Sigmoid colon (tissue), 7 donors: ENCODE results near the gene CTBP2. TPM values are rescaled to one million over a fixed set of nuclear protein-coding genes. Genes with fewer than 3 reads are reported as not detected.

ENCODE experiments used
- DNase-seq: peaks from one replicate; pipeline ENCODE4 v3.0.0-alpha.2; 2019
- H3K27ac ChIP-seq, 4 donors: fragments of 200-600 bp; sonication (generic); one replicate each; pipeline ENCODE4 v1.5.1; 2016 to 2019; ENCODE audit warnings: mild to moderate bottlenecking in 1 of 4
- H3K27me3 ChIP-seq, 3 donors: fragments of 200-600 bp; sonication (generic); one replicate each; pipeline ENCODE4 v1.5.1; 2019; ENCODE audit warnings: mild to moderate bottlenecking in 1 of 3
- H3K36me3 ChIP-seq, 4 donors: fragments of 200-600 bp; sonication (generic); one replicate each; pipeline ENCODE4 v1.5.1; 2016 to 2019
- H3K4me1 ChIP-seq, 4 donors: fragments of 200-600 bp; sonication (generic); one replicate each; pipeline ENCODE4 v1.5.1; 2017 to 2019
- H3K4me3 ChIP-seq, 4 donors: fragments of 200-600 bp; sonication (generic); one replicate each; pipeline ENCODE4 v1.5.1; 2017 to 2019; ENCODE audit warnings: mild to moderate bottlenecking in 2 of 4, moderate library complexity in 1 of 4
- H3K9me3 ChIP-seq, 4 donors: fragments of 200-600 bp in 3 of 4; sonication (generic) in 3 of 4; one replicate each; pipeline versions ENCODE4 v1.5.1 to v1.6.1; 2013 to 2019
- EP300 ChIP-seq, 4 donors: sonication (generic); formaldehyde crosslinking; IDR thresholded peaks; one replicate each; pipeline ENCODE4 v1.6.1; 2017; ENCODE audit warnings: antibody characterized with exemption in 4 of 4
- POLR2A ChIP-seq, 2 donors: fragments of 450-650 bp; IDR thresholded peaks; one replicate each; pipeline ENCODE4 v1.6.1; 2016; ENCODE audit warnings: antibody characterized with exemption in 2 of 2, mild to moderate bottlenecking in 2 of 2, moderate library complexity in 2 of 2
- POLR2AphosphoS5 ChIP-seq, 4 donors: sonication (generic); formaldehyde crosslinking; IDR thresholded peaks; one replicate each; pipeline ENCODE4 v1.6.1; 2017; ENCODE audit warnings: antibody characterized with exemption in 4 of 4
- WGBS, 2 donors: extraction: QIAGEN DNeasy Blood & Tissue Kit; methylation state at CpG; one replicate each; pipeline ENCODE4 v1.1.7; 2013; 5-methylcytosine and 5-hydroxymethylcytosine counted together
- intact Hi-C: fragments of 100-400 bp; cut with DNase I; formaldehyde crosslinking; loops from one replicate; pipeline ENCODE4 v1.15.1; 2023
- polyA plus RNA-seq, 3 donors: library from polyadenylated mRNA; stranded (reverse); fragments of 200-250 nt; gene quantifications; one replicate each; pipeline ENCODE4 v1.2.3, GENCODE V29; 2013
- total RNA-seq, 4 donors: library from RNA; depleted of rRNA; stranded (reverse); fragments of >200 nt; gene quantifications; one replicate each; pipeline ENCODE4 v1.1.0, GENCODE V29; 2016
- TF ChIP-seq, protein P1 (sequence below), 4 experiments: fragments of 450-650 bp in 3 of 4; fragments of 200-600 bp in 1 of 4; IDR thresholded peaks; one replicate each; pipeline ENCODE4 v1.5.1; 2016 to 2019; ENCODE audit warnings: antibody characterized with exemption in 4 of 4, mild to moderate bottlenecking in 3 of 4, moderate library complexity in 2 of 4
- donor health status: healthy with polysubstance abuse.
- donor health status: Bipolar disorder and iron deficiency.
- donor health status: healthy.

Gene CTBP2
- total and polyA plus RNA-seq, 7 donors: 31.2 to 62.4 (median 52.0) TPM

DNA sequence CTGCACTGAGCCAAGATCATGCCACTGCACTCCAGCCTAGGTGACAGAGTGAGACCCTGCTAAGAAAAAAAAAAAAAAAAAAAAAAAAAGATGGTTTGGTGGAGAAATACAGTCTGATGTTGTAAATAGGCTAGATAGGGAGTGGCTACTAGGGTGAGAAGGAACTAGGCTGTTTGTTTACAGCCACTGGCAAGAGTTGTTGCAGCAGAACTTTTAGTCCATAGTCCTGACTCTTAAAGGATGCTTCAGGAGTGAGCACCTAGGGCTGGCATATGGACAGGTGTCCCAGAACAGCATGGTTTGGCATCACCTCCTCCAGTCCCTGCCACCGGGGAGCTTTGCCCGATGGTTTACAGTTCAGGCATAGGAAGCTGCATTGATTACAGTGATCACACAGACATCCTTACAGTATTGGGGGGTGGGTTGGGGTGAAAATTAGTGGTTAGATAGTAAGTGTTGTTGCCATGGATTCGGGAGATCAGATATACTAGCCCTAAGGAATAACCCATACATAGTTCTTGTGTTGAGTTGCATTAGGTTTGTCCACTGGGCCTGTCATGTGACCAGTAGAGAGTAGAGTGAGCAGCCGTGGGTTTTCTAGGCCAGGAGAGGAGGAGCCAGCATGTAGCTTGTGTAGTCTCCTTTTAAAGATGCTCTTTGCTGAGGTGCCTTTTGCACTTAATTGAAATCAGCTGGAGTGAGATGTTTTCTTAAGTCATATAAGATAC, 182.6 kb downstream of the CTBP2 start:
- DNase-seq: no peak
- intact Hi-C loops: no loop called here
- peaks cover 0 to 10% (median 3%) of the 10 kb centered on the region in 4 donors for H3K4me1 ChIP-seq
- no peaks in the 10 kb centered on the region for H3K27me3 ChIP-seq
- peaks cover 0 to 47% (median 0%) of the 10 kb centered on the region in 4 donors for H3K36me3 ChIP-seq
- no peak overlapping the region for H3K27ac ChIP-seq
- no peak overlapping the region for H3K4me3 ChIP-seq
- WGBS, 2 donors: 79 to 84% methylated on average over 4 of the region's 4 CpGs
- TF ChIP-seq POLR2AphosphoS5 (IDR thresholded peaks at IDR 0.05) (no peak), POLR2A (IDR thresholded peaks at IDR 0.05) (no peak), EP300 (IDR thresholded peaks at IDR 0.05) (no peak)
- TF ChIP-seq, protein P1, sequence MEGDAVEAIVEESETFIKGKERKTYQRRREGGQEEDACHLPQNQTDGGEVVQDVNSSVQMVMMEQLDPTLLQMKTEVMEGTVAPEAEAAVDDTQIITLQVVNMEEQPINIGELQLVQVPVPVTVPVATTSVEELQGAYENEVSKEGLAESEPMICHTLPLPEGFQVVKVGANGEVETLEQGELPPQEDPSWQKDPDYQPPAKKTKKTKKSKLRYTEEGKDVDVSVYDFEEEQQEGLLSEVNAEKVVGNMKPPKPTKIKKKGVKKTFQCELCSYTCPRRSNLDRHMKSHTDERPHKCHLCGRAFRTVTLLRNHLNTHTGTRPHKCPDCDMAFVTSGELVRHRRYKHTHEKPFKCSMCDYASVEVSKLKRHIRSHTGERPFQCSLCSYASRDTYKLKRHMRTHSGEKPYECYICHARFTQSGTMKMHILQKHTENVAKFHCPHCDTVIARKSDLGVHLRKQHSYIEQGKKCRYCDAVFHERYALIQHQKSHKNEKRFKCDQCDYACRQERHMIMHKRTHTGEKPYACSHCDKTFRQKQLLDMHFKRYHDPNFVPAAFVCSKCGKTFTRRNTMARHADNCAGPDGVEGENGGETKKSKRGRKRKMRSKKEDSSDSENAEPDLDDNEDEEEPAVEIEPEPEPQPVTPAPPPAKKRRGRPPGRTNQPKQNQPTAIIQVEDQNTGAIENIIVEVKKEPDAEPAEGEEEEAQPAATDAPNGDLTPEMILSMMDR (IDR thresholded peaks at IDR 0.05): no peak
- no peaks in the 10 kb centered on the region for H3K9me3 ChIP-seq

DNA sequence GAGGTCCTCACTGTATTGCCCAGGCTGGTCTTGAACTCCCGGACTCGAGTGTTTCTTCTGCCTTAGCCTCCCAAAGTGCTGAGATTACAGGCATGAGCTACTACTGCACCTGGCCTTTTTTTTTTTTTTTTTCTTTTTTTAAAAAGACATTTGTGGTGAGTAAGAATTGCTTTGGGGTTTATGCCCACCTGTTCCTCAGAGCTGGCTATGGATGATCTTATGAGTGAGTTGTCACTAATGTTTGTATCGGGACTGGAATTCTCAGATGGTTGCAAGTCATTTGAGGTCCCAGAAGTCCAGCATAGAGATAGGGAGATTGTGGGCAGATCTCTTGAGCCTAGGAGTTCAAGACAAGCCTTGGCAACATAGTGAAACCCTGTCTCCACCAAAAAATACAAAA, 183.2 kb downstream of the CTBP2 start:
- TF ChIP-seq POLR2A (IDR thresholded peaks at IDR 0.05): no peak
- TF ChIP-seq POLR2AphosphoS5 (IDR thresholded peaks at IDR 0.05): no peak
- TF ChIP-seq, protein P1 (IDR thresholded peaks at IDR 0.05): no peak
- TF ChIP-seq EP300 (IDR thresholded peaks at IDR 0.05): no peak

DNA sequence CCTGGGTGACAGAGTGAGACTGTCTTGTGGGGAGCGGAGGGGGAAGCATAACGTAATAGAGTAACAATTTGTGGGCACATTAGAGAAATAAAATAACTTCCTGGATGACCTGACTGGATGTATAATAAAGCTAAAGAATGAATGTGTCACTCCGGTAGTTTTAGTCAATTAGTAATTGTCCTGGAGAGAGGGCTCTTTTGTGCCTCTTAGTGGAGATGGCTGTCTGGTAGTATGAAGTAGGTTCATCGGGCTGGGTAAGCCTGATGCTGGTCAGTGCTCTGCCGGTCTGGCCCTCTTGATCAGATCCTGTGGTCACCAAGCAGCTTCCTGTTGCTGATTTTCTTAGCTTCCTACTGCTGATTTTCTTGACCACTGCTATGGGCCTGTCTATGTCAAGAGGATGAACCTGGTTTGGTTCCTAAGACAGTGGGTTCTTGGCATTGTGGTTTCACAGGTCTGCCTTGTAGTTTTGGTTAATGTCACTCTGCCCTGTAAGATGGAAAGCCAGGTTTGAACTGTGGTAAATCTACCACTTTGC, 184.3 kb downstream of the CTBP2 start:
- H3K36me3 ChIP-seq: peaks cover 0 to 33% (median 0%) of the 10 kb centered on the region in 4 donors
- intact Hi-C loops: no loop called here
- no peak overlapping the region for H3K27ac ChIP-seq
- DNase-seq: no peak
- no peak overlapping the region for H3K4me3 ChIP-seq
- no peaks in the 10 kb centered on the region for H3K27me3 ChIP-seq
- peaks cover 0 to 21% (median 10%) of the 10 kb centered on the region in 4 donors for H3K4me1 ChIP-seq
- WGBS, 2 donors: 81 to 89% methylated on average over 5 of the region's 5 CpGs
- no peak for TF ChIP-seq EP300 (IDR thresholded peaks at IDR 0.05)
- H3K9me3 ChIP-seq: no peaks in the 10 kb centered on the region

More for the DNA sequence above, 183.2 kb downstream of the CTBP2 start:
- no peak for DNase-seq
- intact Hi-C loops: no loop called here
- no peak overlapping the region for H3K27ac ChIP-seq
- no peaks in the 10 kb centered on the region for H3K27me3 ChIP-seq
- WGBS, 2 donors: 81 to 97% methylated on average over 3 of the region's 3 CpGs
- no peak overlapping the region for H3K4me3 ChIP-seq
- peaks cover 0 to 40% (median 0%) of the 10 kb centered on the region in 4 donors for H3K36me3 ChIP-seq
- H3K9me3 ChIP-seq: no peaks in the 10 kb centered on the region
- peaks cover 0 to 10% (median 3%) of the 10 kb centered on the region in 4 donors for H3K4me1 ChIP-seq

DNA sequence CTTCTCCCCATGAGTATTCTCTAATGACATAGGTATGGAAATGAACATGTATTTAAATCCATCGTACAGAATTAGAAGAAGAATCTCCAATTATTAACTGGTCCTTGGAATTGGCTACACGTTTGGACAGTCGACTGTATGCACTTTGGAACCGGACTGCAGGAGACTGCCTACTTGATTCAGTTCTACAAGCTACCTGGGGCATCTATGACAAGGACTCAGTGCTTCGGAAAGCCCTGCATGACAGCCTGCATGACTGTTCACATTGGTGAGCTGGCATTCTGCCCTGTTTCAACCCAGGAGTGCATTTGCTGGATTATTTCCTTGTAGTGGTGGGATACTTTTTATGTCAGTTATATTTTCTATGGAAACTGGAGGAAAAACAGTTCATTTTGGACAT, 186.2 kb downstream of the CTBP2 start:
- Histone ChIP-seq H3K4me3 (no peak overlapping the region), H3K9me3 (no peaks in the 10 kb centered on the region), H3K4me1 (peaks cover 0 to 30% (median 16%) of the 10 kb centered on the region in 4 donors), H3K27me3 (no peaks in the 10 kb centered on the region), H3K27ac (no peak overlapping the region), H3K36me3 (peaks cover 0 to 38% (median under 1%) of the 10 kb centered on the region in 4 donors)
- intact Hi-C loops: no loop called here
- 90 to 92% methylated on average over 5 of the region's 5 CpGs for WGBS, 2 donors
- DNase-seq: no peak
- TF ChIP-seq POLR2A (IDR thresholded peaks at IDR 0.05): no peak
- no peak for TF ChIP-seq EP300 (IDR thresholded peaks at IDR 0.05)
- TF ChIP-seq, protein P1 (IDR thresholded peaks at IDR 0.05): no peak
- no peak for TF ChIP-seq POLR2AphosphoS5 (IDR thresholded peaks at IDR 0.05)

DNA sequence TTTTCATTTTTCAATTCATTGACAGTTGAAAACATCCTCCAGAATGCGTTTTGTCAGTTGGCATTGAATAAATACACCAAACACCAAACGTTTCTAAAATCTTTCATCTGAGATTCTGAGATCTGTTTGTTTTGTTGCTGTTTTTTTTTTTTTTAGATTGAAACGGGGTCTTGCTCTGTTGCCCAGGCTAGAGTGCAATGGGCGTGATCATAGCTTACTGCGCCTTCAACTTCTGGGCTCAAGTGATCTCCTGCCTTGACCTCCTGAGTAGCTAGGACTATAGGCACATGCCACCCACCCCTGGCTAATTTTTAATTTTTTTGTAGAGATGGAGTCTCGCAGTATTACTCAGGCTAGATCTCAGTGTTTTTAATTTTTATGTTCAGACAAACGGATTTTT, 187.7 kb downstream of the CTBP2 start:
- Histone ChIP-seq H3K4me1 (peaks cover 0 to 20% (median 13%) of the 10 kb centered on the region in 4 donors), H3K9me3 (no peaks in the 10 kb centered on the region)

More for the DNA sequence above, 187.7 kb downstream of the CTBP2 start:
- Histone ChIP-seq H3K36me3 (peaks cover 0 to 46% (median 4%) of the 10 kb centered on the region in 4 donors), H3K4me3 (no peak overlapping the region), H3K27ac (no peak overlapping the region), H3K27me3 (no peaks in the 10 kb centered on the region)
- TF ChIP-seq POLR2AphosphoS5 (IDR thresholded peaks at IDR 0.05) (no peak), EP300 (IDR thresholded peaks at IDR 0.05) (no peak), POLR2A (IDR thresholded peaks at IDR 0.05) (no peak)
- TF ChIP-seq, protein P1 (IDR thresholded peaks at IDR 0.05): no peak
- 87 to 93% methylated on average over 7 of the region's 7 CpGs for WGBS, 2 donors
- intact Hi-C loops: no loop called here
- DNase-seq: no peak
